Neural progenitor cell (in vitro differentiated cells): ENCODE results near the gene SLC7A1.

Experiments
- CTCF ChIP-seq: fragments of 200-600 bp; sonication (generic); IDR thresholded peaks from 2 replicates; pipeline ENCODE4 v1.5.1; 2017; ENCODE audit warnings: antibody characterized with exemption, mild to moderate bottlenecking
- EZH2 ChIP-seq: fragments of 200-600 bp; sonication (generic); IDR thresholded peaks from 2 replicates; pipeline ENCODE4 v1.6.1; 2017; ENCODE audit warnings: antibody characterized with exemption, mild to moderate bottlenecking, moderate library complexity
- EZH2phosphoT487 ChIP-seq: fragments of 200-600 bp; sonication (generic); IDR thresholded peaks from 2 replicates; pipeline ENCODE4 v1.6.1; 2017; ENCODE audit warnings: antibody characterized with exemption

GRCh38 chr13:29491248-29491647, 104.2 kb downstream of the SLC7A1 start:
- TF ChIP-seq CTCF (no peak), EZH2phosphoT487 (no peak), EZH2 (no peak)
